HepG2 (cell line): ENCODE measurements around the gene ASPHD1. TPM values are rescaled to one million over a fixed set of nuclear protein-coding genes. Genes with fewer than 3 reads are reported as not detected.

Experiments used
- EEA1 ChIP-seq: sonication (generic); formaldehyde crosslinking; IDR thresholded peaks from 2 replicates; pipeline ENCODE4 v1.5.1; 2020; ENCODE audit warnings: mild to moderate bottlenecking, missing genetic modification reagents, borderline replicate concordance
- ELF1 ChIP-seq: sonication (generic); formaldehyde crosslinking; IDR thresholded peaks from 2 replicates; pipeline ENCODE4 v1.4.0; 2020; ENCODE audit warnings: missing genetic modification reagents
- ELF4 ChIP-seq: sonication (generic); formaldehyde crosslinking; IDR thresholded peaks from 2 replicates; pipeline ENCODE4 v1.5.0; 2020; ENCODE audit warnings: missing genetic modification reagents, mild to moderate bottlenecking, moderate library complexity, borderline replicate concordance
- EP300 ChIP-seq, 3 experiments: sonication (generic) in 1 of 3; formaldehyde crosslinking in 1 of 3; IDR thresholded peaks; 2 replicates each; pipeline versions ENCODE4 v1.5.1 to v1.6.1; 2011 to 2020; ENCODE audit warnings: low read depth in 2 of 3, low read length in 2 of 3, borderline replicate concordance in 1 of 3, improper control_type of control experiment in 1 of 3, mild to moderate bottlenecking in 1 of 3, missing genetic modification reagents in 1 of 3, moderate library complexity in 1 of 3
- GLI4 ChIP-seq: sonication (generic); formaldehyde crosslinking; IDR thresholded peaks from 2 replicates; pipeline ENCODE4 v1.5.1; 2020; ENCODE audit warnings: missing genetic modification reagents, mild to moderate bottlenecking, moderate library complexity, borderline replicate concordance
- HOXD1 ChIP-seq: sonication (generic); formaldehyde crosslinking; IDR thresholded peaks from 2 replicates; pipeline ENCODE4 v1.5.0; 2020; ENCODE audit warnings: missing genetic modification reagents
- NFE2 ChIP-seq: sonication (generic); formaldehyde crosslinking; IDR thresholded peaks from 2 replicates; pipeline ENCODE4 v1.4.0; 2020; ENCODE audit warnings: missing genetic modification reagents
- NR2F1 ChIP-seq, 2 experiments: fragments of 450-650 bp in 1 of 2; formaldehyde crosslinking in 1 of 2; IDR thresholded peaks; 2 replicates each; pipeline versions ENCODE4 v1.5.0 to v1.6.1; 2016 to 2020; ENCODE audit warnings: mild to moderate bottlenecking in 1 of 2, missing compliant biosample characterization in 1 of 2, missing genetic modification reagents in 1 of 2, moderate library complexity in 1 of 2
- PAWR ChIP-seq: sonication (generic); formaldehyde crosslinking; IDR thresholded peaks from 2 replicates; pipeline ENCODE4 v1.4.0; 2020; ENCODE audit warnings: missing genetic modification reagents, mild to moderate bottlenecking, borderline replicate concordance
- REL ChIP-seq: sonication (generic); formaldehyde crosslinking; conservative IDR thresholded peaks from 2 replicates; pipeline ENCODE4 v1.8.0; 2022; ENCODE audit warnings: mild to moderate bottlenecking, missing genetic modification reagents, moderate library complexity
- RELA ChIP-seq: sonication (generic); formaldehyde crosslinking; IDR thresholded peaks from 2 replicates; pipeline ENCODE4 v1.4.0; 2020; ENCODE audit warnings: missing genetic modification reagents
- SALL1 ChIP-seq: sonication (generic); formaldehyde crosslinking; IDR thresholded peaks from 2 replicates; pipeline ENCODE4 v1.8.0; 2022; ENCODE audit warnings: mild to moderate bottlenecking, missing genetic modification reagents
- SALL2 ChIP-seq: sonication (generic); formaldehyde crosslinking; IDR thresholded peaks from 2 replicates; pipeline ENCODE4 v1.8.1; 2023; ENCODE audit warnings: mild to moderate bottlenecking, missing genetic modification reagents, inconsistent platforms
- SATB2 ChIP-seq: sonication (generic); formaldehyde crosslinking; IDR thresholded peaks from 2 replicates; pipeline ENCODE4 v1.5.0; 2020; ENCODE audit warnings: missing genetic modification reagents
- TAF1 ChIP-seq: sonication (generic); formaldehyde crosslinking; IDR thresholded peaks from 2 replicates; pipeline ENCODE4 v1.4.0; 2020; ENCODE audit warnings: missing genetic modification reagents
- TCF12 ChIP-seq, 2 experiments: fragments of 450-650 bp in 1 of 2; sonication (generic) in 1 of 2; formaldehyde crosslinking in 1 of 2; IDR thresholded peaks; 2 replicates each; pipeline versions ENCODE4 v1.6.1 to v1.8.0; 2017 to 2022; ENCODE audit warnings: antibody characterized with exemption in 1 of 2, mild to moderate bottlenecking in 1 of 2, missing genetic modification reagents in 1 of 2, moderate library complexity in 1 of 2
- ZNF543 ChIP-seq: sonication (generic); formaldehyde crosslinking; IDR thresholded peaks from 2 replicates; pipeline ENCODE4 v1.4.0; 2020; ENCODE audit warnings: mild to moderate bottlenecking, missing genetic modification reagents
- ZNF619 ChIP-seq: sonication (generic); formaldehyde crosslinking; IDR thresholded peaks from 2 replicates; pipeline ENCODE4 v1.4.0; 2020; ENCODE audit warnings: mild to moderate bottlenecking, missing genetic modification reagents
- ZNF772 ChIP-seq: sonication (generic); formaldehyde crosslinking; IDR thresholded peaks from 2 replicates; pipeline ENCODE4 v1.5.0; 2020; ENCODE audit warnings: mild to moderate bottlenecking, missing genetic modification reagents
- ZNF883 ChIP-seq: sonication (generic); formaldehyde crosslinking; IDR thresholded peaks from 2 replicates; pipeline ENCODE4 v1.5.1; 2020; ENCODE audit warnings: mild to moderate bottlenecking, missing genetic modification reagents; ENCODE audit errors: not compliant biosample characterization
- ZSCAN25 ChIP-seq: sonication (generic); formaldehyde crosslinking; IDR thresholded peaks from 2 replicates; pipeline ENCODE4 v1.8.0; 2022; ENCODE audit warnings: mild to moderate bottlenecking, missing genetic modification reagents
- polyA plus RNA-seq, 8 experiments: library from polyadenylated mRNA; depleted of rRNA in 3 of 8; stranded (reverse) in 7 of 8; unstranded in 1 of 8; fragments of >200 nt; fragmentation: Illumina TruSeq in 4 of 8; extraction: Trizol in 4 of 8; gene quantifications; 2 replicates each; pipeline versions ENCODE4 v1.2.1 to v1.2.3, GENCODE V29; 2011 to 2016; ENCODE audit warnings: low read depth in 4 of 8, missing spikeins in 1 of 8, mixed read lengths in 1 of 8; ENCODE audit not compliant: insufficient read depth in 1 of 8
- total RNA-seq, 5 experiments: library from RNA; depleted of rRNA; stranded (reverse); fragments of >200 nt; fragmentation: Illumina TruSeq; extraction: Trizol; gene quantifications; 2 replicates each; pipeline ENCODE4 v1.2.3, GENCODE V29; 2016; ENCODE audit warnings: low read depth in 1 of 5
- TF ChIP-seq, protein P1 (sequence below): sonication (generic); formaldehyde crosslinking; IDR thresholded peaks from 2 replicates; pipeline ENCODE4 v1.4.0; 2020; ENCODE audit warnings: mild to moderate bottlenecking, missing genetic modification reagents
- TF ChIP-seq, protein P2 (sequence below): sonication (generic); formaldehyde crosslinking; IDR thresholded peaks from 2 replicates; pipeline ENCODE4 v1.9.0; 2021; ENCODE audit warnings: missing genetic modification reagents, borderline replicate concordance
- TF ChIP-seq, protein P3 (sequence below): sonication (generic); formaldehyde crosslinking; IDR thresholded peaks from 2 replicates; pipeline ENCODE4 v1.8.1; 2022; ENCODE audit warnings: low read depth, mild to moderate bottlenecking, missing genetic modification reagents
- TF ChIP-seq, protein P4 (sequence below): sonication (generic); formaldehyde crosslinking; IDR thresholded peaks from 2 replicates; pipeline ENCODE4 v1.5.0; 2020; ENCODE audit warnings: mild to moderate bottlenecking, low read depth, missing genetic modification reagents, borderline replicate concordance

Gene ASPHD1
- total and polyA plus RNA-seq, 2 of the 13 experiments (the other 11 are each of a cell fraction or from before 2014, with no cell fraction given), result 13.1 to 19.7 TPM

DNA sequence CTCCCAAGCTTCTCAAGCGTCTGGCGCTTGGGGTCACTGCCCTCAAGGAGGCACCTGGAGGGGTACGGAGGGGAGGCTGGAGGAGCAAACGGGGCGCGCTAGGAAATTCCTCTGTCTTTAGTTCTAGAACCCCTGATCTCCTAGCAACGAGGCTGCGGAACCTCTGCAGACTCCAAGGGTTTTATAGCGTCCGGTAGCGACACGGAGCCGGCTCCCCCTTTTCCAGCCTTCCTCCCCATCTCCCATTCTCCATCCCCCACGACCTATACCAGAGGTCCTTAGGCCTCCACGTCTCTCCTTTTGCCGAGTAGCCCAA lies 36.7 kb upstream of the ASPHD1 start (continued):
- TF ChIP-seq ELF1 (CRISPR knock-in tag), result no peak
- TF ChIP-seq ZNF883 (CRISPR knock-in tag), result no peak
- TF ChIP-seq GLI4 (CRISPR knock-in tag), result no peak
- TF ChIP-seq EP300 (IDR thresholded peaks at IDR 0.05; ENCODE audit: low read depth in 2 of 2, low read length in 2 of 2), result 0 out of 4 replicates have a peak, but pooled peaks of 1 of the 2 experiments have one; percentile 22
- TF ChIP-seq EP300 (CRISPR knock-in tag; IDR thresholded peaks at IDR 0.05; ENCODE audit: borderline replicate concordance), result no peak
- TF ChIP-seq, protein P1, sequence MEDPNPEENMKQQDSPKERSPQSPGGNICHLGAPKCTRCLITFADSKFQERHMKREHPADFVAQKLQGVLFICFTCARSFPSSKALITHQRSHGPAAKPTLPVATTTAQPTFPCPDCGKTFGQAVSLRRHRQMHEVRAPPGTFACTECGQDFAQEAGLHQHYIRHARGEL (CRISPR knock-in tag), result no peak
- TF ChIP-seq SALL1 (CRISPR knock-in tag), result 0 out of 2 replicates have a peak, but pooled peaks have one; percentile 9
- TF ChIP-seq HOXD1 (CRISPR knock-in tag), result no peak
- TF ChIP-seq ELF4 (CRISPR knock-in tag), result no peak
- TF ChIP-seq NFE2 (CRISPR knock-in tag), result no peak
- no peak for TF ChIP-seq SATB2 (CRISPR knock-in tag)
- TF ChIP-seq TCF12 (IDR thresholded peaks at IDR 0.05), result no peak
- TF ChIP-seq TCF12 (CRISPR knock-in tag; IDR thresholded peaks at IDR 0.05), result no peak
- no peak for TF ChIP-seq REL (CRISPR knock-in tag)
- TF ChIP-seq PAWR (CRISPR knock-in tag), result no peak
- TF ChIP-seq ZSCAN25 (CRISPR knock-in tag), result no peak
- peak; percentile 17; the same call in 1 of the 2 replicates for TF ChIP-seq ZNF772 (CRISPR knock-in tag)
- peak; percentile 13; the same call in 1 of the 2 replicates for TF ChIP-seq SALL2 (CRISPR knock-in tag)
- TF ChIP-seq, protein P2, sequence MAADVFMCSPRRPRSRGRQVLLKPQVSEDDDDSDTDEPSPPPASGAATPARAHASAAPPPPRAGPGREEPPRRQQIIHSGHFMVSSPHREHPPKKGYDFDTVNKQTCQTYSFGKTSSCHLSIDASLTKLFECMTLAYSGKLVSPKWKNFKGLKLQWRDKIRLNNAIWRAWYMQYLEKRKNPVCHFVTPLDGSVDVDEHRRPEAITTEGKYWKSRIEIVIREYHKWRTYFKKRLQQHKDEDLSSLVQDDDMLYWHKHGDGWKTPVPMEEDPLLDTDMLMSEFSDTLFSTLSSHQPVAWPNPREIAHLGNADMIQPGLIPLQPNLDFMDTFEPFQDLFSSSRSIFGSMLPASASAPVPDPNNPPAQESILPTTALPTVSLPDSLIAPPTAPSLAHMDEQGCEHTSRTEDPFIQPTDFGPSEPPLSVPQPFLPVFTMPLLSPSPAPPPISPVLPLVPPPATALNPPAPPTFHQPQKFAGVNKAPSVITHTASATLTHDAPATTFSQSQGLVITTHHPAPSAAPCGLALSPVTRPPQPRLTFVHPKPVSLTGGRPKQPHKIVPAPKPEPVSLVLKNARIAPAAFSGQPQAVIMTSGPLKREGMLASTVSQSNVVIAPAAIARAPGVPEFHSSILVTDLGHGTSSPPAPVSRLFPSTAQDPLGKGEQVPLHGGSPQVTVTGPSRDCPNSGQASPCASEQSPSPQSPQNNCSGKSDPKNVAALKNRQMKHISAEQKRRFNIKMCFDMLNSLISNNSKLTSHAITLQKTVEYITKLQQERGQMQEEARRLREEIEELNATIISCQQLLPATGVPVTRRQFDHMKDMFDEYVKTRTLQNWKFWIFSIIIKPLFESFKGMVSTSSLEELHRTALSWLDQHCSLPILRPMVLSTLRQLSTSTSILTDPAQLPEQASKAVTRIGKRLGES (CRISPR knock-in tag), result no peak
- TF ChIP-seq RELA (CRISPR knock-in tag), result no peak
- TF ChIP-seq, protein P3, sequence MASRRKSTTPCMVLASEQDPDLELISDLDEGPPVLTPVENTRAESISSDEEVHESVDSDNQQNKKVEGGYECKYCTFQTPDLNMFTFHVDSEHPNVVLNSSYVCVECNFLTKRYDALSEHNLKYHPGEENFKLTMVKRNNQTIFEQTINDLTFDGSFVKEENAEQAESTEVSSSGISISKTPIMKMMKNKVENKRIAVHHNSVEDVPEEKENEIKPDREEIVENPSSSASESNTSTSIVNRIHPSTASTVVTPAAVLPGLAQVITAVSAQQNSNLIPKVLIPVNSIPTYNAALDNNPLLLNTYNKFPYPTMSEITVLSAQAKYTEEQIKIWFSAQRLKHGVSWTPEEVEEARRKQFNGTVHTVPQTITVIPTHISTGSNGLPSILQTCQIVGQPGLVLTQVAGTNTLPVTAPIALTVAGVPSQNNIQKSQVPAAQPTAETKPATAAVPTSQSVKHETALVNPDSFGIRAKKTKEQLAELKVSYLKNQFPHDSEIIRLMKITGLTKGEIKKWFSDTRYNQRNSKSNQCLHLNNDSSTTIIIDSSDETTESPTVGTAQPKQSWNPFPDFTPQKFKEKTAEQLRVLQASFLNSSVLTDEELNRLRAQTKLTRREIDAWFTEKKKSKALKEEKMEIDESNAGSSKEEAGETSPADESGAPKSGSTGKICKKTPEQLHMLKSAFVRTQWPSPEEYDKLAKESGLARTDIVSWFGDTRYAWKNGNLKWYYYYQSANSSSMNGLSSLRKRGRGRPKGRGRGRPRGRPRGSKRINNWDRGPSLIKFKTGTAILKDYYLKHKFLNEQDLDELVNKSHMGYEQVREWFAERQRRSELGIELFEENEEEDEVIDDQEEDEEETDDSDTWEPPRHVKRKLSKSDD (CRISPR knock-in tag), result no peak
- no peak for TF ChIP-seq ZNF619 (CRISPR knock-in tag)
- TF ChIP-seq NR2F1 (CRISPR knock-in tag; IDR thresholded peaks at IDR 0.05), result peak in 1 of 2 experiments; percentile 40; a peak in 1 of 4 replicates
- TF ChIP-seq, protein P4, sequence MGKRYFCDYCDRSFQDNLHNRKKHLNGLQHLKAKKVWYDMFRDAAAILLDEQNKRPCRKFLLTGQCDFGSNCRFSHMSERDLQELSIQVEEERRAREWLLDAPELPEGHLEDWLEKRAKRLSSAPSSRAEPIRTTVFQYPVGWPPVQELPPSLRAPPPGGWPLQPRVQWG (CRISPR knock-in tag), result no peak
- TF ChIP-seq TAF1 (CRISPR knock-in tag), result no peak
- no peak for TF ChIP-seq ZNF543
- TF ChIP-seq EEA1 (CRISPR knock-in tag), result no peak
